Measurements from ENCODE around the gene ARSI.

The ARSI gene

DNA sequence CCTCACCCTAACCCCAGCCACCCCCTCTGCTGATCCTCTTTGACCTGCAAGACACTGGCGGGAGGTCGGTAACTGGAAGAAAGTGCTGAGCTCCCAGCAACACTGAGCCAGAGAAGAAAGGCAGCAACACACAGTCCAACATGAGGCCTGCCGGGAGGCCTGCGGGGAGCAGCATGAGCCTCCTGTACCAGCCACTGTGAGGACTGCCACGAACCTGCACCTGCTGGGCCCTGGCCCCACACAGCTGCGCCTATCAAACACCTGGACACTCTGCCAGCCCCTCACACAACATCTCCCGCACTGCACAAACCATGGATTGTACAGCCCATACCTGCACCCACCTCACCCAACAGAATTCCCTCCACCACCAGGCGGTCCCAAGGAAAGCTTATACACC lies 31.4 kb downstream of the ARSI start:
- FAIRE-seq (peak; percentile 50), DNase-seq (ENCODE audit: low spot score) (no peak)

DNA sequence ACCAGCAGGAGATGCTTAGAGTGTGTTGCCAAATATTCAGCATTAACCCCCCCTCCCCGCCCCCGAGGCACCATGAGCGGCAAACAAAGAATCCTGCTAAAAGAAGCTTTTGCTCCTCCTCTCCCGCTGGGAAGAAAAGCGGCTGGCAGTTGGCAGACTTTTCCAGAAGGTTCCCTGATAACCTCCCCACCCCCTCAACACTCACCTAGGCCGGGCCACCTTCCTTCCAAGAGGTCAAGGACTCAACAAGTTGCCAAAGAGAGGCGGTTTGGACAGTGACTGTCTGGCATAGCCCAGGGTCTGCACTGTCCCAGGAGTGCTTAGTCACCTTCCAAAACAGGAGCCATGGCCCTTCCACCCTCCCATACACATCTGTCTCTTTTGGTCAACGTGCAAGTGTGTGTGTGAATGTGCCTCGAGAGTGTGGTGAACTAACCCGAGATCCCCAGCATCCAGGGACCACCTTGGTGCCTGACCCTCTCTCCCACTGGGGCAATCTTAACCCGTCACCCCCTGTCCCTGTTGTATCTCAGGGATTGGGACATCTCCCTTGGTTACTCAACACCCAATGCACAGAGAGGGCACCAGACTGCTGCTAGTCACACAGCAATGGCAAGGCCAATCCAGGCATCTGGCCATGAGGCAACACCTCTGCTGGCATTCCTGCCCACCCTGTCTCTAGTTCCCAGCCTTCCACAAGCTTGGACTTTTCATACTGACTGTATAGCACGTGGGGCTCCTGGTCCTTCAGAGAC lies 32.0 kb downstream of the ARSI start:
- DNase-seq (ENCODE audit: low spot score) (no peak), FAIRE-seq (peak; percentile 72)

DNA sequence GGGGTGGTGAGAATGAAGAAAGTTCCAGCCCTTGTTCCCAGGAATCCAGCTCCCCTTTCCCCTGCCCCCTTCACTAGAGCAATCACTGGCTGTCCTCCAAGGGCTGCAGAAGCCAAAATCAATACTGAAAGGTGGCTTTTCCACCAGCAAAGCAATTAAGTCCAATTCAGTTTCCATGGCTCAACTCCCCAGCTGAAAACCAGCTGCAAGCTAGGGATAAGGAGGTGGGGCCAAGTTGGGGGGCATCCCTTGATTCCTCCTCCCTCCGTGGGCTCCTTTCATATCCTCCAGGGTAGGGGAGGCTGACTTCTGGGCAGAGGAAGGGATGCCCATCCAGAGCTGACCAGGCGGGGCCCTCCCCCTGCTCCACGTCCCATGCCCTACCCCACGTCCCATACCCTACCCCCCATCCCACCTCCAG lies 35.8 kb downstream of the ARSI start:
- no peak for FAIRE-seq
- no peak for DNase-seq (ENCODE audit: low spot score)

DNA sequence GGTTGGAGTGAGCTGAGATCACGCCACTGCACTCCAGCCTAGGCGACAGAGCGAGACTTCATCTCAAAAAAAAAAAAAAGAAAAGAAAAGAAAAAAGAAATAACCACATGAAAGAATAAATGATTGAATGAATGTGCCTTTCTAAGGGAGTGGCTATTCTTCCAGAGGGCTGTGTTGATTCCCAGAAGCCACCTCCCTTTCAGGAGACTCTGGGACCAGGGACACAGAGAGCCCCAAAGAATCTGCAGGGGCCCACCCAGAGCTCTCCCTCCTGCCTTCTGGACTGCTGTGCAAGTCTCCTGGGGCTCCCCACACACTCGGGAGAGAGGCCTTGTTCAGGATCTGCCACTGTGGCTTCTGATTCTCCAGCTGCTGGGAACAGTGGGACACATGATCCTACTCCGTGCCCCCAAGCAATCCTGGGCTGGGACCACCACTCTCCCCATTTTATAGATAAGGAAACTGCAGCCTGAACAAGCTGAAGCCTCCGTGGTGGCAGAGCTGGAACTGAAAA lies 36.8 kb downstream of the ARSI start:
- FAIRE-seq: no peak
- no peak for DNase-seq (ENCODE audit: low spot score)

DNA sequence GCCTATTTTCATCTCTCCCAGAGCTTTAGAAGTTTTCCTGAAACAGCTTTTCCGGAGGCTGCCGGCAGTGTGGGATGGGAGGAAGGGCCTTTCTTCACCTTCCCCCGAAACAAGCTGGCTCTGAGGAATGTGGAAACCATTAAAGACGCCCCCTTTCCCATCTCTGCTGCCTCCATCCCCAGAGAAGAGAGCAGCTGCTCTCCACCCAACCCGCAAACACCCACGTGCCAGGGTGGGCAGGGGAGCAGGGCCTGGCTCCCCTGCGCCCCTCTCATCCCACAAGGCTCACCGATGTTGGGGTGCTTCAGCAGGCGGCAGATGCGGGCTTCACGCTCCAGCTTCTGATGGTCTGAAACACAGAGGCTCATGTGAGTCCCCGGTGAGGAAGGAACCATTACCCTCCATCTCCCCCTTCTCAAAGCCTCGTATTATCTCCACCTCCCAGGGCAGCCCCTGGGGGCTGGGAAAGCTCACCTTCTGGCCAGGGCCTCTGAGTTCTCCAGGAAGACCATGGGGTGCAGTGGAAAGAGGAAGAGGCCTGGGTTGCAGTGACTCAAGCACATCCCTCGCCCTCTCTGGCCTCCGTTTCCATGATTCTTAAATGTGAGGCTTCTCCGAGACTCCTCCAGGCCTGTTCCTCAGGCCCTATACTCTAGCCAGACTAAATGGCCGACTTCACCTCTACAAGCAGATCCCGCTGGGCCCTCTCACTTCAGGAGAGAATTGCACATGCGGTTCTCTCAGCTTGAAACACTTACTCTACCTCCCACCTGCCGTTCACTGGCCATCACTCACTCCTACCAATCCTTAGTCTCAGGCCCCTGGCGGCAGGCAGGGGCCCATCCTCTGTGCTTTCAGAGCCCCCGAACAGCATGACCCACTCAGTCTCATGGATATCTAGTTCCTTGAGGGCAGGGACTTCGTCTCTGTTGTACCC lies 37.8 kb downstream of the ARSI start:
- no peak for FAIRE-seq

DNA sequence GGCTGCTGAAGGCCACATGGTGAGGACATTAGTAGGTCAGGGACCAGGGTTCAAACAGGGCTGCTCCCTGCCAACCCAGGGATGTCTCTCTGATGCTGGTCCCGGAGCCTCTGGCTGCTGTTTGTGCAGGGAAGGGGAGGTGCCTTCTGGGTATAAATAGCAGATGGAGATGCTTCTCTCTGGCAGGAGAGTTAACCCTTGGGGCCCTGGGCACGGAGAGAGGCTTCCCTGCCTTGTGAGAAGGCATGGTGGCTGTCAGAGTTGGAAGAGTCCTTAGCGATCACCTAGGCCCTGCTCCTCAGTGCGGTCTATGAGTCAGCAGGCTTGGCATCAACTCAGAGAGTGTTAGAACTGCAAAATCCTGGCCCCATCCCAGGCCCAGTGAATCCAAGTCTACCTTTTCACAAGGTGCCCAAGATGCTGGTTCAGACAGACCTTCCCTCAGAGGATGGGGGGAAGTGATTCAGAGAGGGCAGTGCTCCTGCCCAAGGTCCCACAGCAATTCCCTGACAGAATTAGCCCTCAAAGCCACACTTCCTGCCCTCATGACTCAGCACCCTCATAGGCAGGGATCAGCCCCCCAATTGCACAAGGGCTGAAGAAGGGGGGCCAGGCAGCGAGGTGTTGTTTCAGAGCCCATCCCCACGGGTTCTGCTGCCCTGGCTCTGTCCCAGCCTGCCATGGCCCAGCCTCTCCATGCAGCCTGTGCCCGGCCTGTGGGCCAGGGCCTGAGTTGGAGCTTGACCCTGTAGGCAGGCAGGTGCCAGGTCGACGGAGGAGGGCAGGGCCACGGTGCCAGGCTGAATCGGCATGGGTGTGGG lies 38.7 kb downstream of the ARSI start:
- FAIRE-seq: peak; percentile 35

More for the DNA sequence above, 37.8 kb downstream of the ARSI start:
- no peak for DNase-seq (ENCODE audit: low spot score)

DNA sequence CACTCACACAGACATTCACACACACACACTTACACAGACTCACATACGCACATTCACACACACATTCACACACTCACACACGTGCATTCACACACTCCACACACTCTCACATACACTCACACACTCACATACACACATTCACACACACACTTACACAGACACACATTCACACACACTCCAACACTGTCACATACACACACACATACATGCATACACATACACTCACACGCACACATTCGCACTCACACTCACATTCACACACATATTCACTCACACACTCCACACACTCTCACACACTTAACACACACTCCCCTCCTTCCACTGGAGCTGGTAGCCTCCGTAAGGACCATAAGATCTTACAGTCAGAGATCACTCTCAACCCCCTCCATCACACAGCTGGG lies 39.3 kb downstream of the ARSI start:
- no peak for DNase-seq (ENCODE audit: low spot score)
- FAIRE-seq: peak; percentile 99

More for the DNA sequence above, 38.7 kb downstream of the ARSI start:
- peak; percentile 94 for DNase-seq (ENCODE audit: low spot score)

DNA sequence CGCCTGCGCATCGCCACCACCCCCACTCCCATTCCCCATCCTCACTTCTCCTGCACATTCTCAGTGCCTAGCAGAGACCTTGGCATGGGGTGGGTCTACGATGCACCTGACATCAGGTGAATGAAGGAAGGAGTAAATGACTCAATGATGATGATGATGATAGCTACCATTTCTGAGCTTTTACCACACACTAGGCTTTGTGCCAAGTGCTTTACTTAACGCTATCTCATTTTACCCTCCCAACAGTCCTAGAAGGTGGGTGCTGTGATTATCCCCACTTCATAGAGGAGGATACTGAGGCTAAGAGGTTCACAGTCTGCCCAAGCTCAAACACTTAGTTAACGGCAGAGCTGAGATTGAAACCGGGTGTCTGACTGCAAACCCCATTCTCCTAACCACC lies 40.2 kb downstream of the ARSI start:
- DNase-seq (ENCODE audit: low spot score) (no peak), FAIRE-seq (peak; percentile 58)

DNA sequence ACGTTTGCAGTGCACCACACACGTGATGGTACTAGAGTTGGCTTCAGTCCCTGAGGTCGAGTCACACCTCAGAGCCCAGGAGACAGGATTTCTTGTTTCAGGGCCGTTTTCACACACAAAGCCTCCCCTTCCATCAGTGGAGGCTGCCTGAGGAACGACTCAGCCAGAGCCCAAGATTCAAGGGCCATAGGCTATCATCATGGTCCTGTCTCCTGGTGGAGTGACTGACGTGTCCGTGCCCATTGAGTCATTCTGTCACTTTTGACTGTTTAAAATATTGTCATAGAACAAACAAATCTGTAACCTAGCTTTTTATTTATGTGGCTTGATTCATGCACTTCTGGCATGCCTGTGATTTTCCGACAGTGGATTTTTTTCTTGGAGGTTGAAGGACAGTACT lies 41.5 kb downstream of the ARSI start:
- FAIRE-seq (no peak), DNase-seq (ENCODE audit: low spot score) (no peak)

DNA sequence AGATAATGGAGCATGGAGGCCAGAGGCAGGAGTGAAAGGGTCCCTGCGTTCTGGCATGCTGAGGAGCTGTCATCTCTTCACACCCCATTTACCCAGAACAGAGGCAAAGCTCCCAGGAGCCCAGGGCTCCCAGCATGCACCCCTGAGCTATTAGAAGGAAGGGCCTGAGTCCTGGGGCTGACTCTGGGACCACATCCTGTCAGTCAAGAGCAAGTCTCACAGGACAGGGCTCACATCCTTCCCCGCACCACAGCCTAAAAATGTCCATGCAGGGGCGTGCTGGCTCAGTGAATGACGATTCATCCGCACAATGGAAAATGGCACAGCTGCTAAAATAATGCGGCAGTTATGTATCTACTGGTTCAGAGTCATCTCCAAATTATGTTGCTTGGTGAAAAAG lies 44.6 kb downstream of the ARSI start:
- FAIRE-seq (peak; percentile 56), DNase-seq (ENCODE audit: low spot score) (no peak)

DNA sequence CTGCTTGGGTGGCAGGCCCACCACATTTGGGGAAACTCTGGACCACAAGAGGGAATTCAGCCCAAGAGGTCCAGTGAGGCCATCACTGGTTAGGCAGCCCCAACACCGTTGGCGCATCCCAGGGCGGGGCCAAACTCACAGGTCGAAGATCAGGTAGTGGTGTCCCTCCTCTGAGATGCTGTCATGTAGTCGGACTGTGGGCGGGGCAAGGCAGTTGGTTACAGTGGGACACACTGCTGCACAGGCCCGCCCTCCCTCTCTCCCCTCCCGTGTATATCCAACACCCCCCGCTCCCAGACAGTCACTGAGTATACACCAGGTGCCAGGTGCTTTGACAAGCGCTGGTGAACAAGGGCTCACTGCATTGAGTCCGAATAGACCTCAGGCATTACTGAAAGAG lies 45.3 kb downstream of the ARSI start:
- FAIRE-seq: peak; percentile 73
- no peak for DNase-seq (ENCODE audit: low spot score)

DNA sequence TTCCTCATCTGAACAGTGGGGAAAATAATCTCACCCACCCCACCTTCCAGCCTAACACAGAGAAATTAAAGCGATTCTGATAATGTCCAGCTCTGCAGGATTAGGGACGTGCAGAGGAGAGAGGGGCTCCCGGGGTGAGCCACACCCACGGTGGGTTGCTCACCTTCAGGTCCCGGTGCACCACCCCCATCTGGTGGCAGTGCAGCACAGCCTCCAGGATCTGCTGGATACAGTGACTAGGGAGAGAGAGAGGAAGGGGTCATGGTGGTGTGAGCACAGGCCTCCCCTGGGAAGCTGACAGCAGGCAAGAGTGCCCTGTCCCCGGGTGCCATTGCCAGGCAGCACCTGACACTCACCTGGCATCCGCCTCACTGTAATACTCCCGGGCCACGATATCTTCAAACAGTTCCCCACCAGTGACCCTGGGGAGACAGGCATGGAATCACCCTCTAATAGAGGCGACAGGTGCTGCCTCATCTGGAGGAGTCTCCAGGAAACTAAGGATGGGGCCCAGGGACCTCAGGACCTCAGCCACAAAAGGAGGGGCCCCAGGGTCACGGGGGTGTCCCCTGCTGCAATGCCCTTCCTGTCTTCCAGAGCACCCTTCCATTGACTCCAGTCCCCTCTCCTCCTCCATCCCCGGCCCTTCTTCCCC lies 46.2 kb downstream of the ARSI start:
- DNase-seq (ENCODE audit: low spot score) (no peak), FAIRE-seq (no peak)

DNA sequence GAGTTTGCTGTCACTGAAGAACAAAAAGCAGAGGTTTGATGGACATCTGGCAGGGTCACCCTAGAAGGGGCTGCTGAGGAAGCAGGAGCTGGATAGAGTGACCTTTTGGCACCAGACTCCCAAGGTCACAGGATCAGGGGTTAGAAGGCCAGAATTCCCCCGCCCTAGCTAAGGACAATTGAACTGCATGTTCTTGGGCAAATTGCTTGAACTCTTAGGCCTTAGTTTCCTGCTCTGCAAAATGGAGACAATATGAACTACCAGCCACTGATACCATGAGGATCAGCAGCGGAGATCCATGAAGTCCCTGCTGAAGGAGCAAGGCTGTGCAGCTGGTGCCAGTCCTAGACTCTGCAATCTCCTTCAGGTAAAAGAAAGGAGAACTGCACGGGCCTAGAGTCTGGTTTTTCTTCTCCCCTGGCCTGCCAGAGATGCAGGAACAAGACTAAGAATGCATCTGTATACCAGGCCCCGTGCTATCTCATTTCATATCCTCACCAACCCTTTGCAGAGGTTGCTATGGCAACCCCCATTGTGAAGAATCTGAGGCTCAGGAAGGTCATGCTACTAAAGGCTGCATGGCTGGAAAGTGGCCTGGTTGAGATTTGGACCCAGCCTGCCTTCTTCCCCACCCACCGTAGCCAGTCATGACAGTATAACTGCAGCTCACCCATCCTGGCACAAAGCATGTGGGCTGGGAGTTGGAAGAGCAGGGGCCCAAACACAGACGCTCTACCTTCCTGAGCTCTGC lies 46.9 kb downstream of the ARSI start:
- DNase-seq (ENCODE audit: low spot score) (no peak), FAIRE-seq (no peak)

DNA sequence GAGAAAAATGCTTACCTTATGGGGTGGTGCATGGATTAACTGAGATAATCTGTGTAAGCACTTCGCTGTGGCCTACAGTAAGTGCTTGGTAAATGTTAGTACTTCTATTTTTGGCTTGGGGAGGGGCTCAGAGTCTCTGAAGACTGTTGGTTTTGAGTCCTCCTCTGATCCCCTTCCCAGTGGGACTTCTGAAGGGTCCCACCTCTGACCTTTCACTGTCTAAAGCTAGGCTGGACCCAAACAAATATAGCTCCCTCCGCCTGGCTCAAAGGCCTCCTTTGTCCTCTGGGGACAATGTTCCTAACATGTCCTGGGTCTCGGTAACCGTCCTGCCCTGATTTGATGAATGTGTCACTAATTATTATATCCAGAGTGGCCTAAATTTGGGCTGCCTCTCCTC lies 47.9 kb downstream of the ARSI start:
- DNase-seq (ENCODE audit: low spot score) (no peak), FAIRE-seq (no peak)

DNA sequence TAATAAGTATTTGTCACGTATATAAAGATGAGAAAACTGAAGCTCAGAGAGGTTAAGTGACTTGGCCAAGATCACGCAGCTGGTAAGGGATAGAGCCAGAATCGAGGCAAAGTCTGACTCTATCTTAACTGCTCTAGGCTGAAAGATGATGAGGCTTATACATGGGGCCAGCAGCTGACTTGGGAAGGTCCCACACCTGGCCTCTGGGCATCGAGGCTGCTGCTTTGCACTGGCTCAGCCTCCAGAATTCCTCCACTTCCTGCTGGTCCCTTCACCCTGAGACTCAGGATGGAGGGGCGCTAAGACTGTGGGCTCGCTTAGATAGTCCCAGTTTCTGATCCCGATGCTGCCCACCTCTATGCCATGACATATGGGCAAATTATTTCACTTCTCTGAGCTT lies 48.3 kb downstream of the ARSI start:
- DNase-seq (ENCODE audit: low spot score) (no peak), FAIRE-seq (no peak)

DNA sequence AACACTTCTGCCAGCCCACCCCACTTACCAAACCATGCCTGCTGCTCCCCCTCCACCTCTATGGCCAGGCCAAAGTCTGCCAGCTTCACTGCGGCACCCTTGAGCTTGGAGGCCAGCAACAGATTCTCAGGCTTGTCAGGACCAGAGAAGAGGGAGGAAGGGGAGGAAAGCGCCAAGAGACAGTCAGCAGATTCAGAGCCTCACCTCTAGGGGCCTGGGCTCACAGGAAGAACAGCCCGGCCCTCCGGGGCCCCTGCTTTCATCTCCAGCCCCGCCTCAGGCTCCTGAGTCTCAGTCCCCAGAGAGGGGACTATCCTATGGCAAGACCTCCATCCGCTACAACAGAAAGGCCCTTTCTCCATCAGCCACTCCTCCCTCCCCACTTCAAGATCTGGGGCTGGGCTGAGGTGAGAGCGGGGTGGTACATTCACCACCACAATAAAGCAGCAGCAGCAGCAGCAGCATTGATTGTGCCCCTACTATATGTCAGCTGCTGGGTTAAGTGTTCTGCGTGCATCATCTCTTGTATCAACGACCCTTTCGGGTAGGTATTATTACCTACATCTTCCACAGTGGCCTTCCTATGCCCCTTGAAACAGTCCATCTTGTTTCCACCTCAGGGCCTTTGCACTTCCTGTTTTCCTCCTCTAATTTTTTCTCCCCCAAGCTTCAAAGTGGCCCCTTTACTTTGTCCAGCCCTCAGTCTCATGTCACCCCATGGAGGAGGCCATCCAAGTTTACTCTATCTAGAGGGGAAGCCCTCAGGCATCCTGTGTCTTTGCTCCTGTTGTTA lies 49.1 kb downstream of the ARSI start:
- DNase-seq (ENCODE audit: low spot score) (no peak), FAIRE-seq (no peak)

DNA sequence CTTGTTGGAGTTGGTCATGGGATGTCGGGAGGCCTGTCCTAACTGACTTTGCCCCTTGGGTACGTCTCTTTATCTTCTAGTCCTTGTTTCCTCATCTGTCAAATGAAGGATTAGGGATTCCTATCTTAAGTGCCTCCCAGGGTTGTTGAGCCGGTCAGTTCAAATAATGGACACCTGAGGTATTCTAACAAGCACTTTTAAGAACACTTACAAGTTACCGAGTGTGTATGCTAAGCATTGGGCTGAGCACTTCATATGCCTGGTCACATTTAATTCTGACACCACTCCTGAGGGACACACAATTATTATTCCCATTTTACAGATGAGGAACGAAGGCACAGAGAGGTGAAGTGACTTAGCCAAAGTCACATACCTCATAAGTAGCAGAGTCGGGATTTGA lies 50.2 kb downstream of the ARSI start:
- no peak for DNase-seq (ENCODE audit: low spot score)
- FAIRE-seq: no peak

DNA sequence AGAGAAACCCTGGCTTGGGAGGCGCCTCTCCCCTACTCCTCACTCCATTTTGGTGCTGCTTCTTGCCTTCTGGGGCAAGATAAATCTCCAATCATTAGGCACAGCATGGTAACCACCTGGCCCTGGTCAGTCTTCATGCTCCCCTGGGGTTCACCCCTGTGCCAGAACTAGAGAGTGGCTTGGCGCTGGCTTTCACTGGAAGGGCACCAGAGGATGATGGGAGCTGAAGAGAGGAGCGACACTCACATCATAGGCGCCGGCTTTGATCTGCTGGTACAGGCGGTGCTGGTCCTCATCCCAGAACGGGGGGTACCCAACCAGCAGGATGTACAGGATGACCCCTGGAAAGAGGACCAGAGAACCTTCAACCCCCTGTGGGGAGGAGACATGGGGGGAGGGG lies 51.2 kb downstream of the ARSI start:
- DNase-seq (ENCODE audit: low spot score): no peak
- no peak for FAIRE-seq

DNA sequence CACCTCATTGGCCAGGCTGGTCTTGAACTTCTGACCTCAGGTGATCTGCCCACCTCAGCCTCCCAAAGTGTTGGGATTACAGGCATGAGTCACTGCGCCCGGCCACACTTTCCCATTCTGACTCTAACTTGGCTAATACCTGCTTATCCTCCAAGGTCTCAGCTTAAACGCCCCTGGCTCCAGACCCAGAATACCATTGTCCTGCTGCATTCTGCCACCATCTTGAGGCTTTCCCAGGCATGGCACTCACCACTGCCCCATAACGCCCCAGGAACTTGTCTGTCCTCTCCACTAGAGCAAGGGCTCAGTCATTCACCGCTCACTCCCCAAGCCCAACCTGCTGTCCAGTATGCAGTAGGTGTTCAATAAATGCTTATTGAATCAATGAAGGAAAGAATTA lies 53.0 kb downstream of the ARSI start:
- DNase-seq (ENCODE audit: low spot score) (no peak), FAIRE-seq (no peak)

Measured in urothelium cell line (cell line).